HCT116 (cell line): ENCODE measurements around the gene NSF. TPM values are rescaled to one million over a fixed set of nuclear protein-coding genes. Genes with fewer than 3 reads are reported as not detected.
"Not testable (repeated sequence)": the region's sequence is repeated elsewhere in the genome, so short reads cannot be mapped to it uniquely, and the experiment has no call there.

Experiments used
- ATAC-seq: fragments of 200-7000 bp; cut with Tn5 transposase; 2 replicates; pipeline ENCODE4 v1.9.1; 2020; ENCODE audit warnings: mild to moderate bottlenecking, moderate library complexity
- BruUV-seq: library from RNA; stranded (reverse); fragments of 400-500 nt; replicated peaks from 2 replicates; lab custom pipeline; 2021; lab: Mats Ljungman, UMichigan
- CTCF ChIA-PET: fragments of 300-600 bp; sonication (Branson Sonifier 250); formaldehyde crosslinking; loops from one replicate; lab custom pipeline; 2021; ENCODE audit warnings: antibody characterized with exemption; lab: Charles Lee
- POLR2A ChIA-PET: fragments of 300-600, 350-600 bp; sonication (Branson Sonifier 250); formaldehyde crosslinking; loops from one replicate; lab custom pipeline; 2021; ENCODE audit warnings: antibody characterized with exemption; lab: Charles Lee
- RAD21 ChIA-PET, 2 experiments: fragments of 300-600 bp; sonication (Branson Sonifier 250); formaldehyde crosslinking; loops; one replicate each; lab custom pipeline; 2023; ENCODE audit warnings: low total read pairs in 2 of 2; ENCODE audit not compliant: uncharacterized antibody in 2 of 2, unreplicated experiment in 2 of 2, low non-redundant PET in 1 of 2; lab: Charles Lee
- DNase-seq: peaks from one replicate; pipeline ENCODE4 v3.0.0-alpha.2; 2010; ENCODE audit warnings: low read depth, low spot score
- H2AFZ ChIP-seq: fragments of 200-600 bp; shearing (Covaris generic), sonication (generic); 2 replicates; pipeline ENCODE4 v1.6.1; 2017; ENCODE audit warnings: low read depth, mixed run types, mixed read lengths, antibody characterized with exemption, low read length; ENCODE audit not compliant: poor library complexity, severe bottlenecking
- H3K27ac ChIP-seq: 2 replicates; pipeline ENCODE4 v1.5.1; 2012; ENCODE audit warnings: low read depth, low read length
- H3K27me3 ChIP-seq: fragments of 200-600 bp; sonication (generic); 2 replicates; pipeline ENCODE4 v1.6.1; 2016; ENCODE audit warnings: mixed run types, low read length, mixed read lengths; ENCODE audit not compliant: insufficient read depth
- H3K36me3 ChIP-seq, 2 experiments: fragments of 200-500 bp in 1 of 2; fragments of 200-600 bp in 1 of 2; sonication (Bioruptor generic) in 1 of 2; sonication (generic) in 1 of 2; 2 replicates each; pipeline versions ENCODE4 v1.5.1 to v1.6.1; 2014 to 2016; ENCODE audit warnings: low read length in 2 of 2, inconsistent platforms in 1 of 2, mixed read lengths in 1 of 2, mixed run types in 1 of 2; ENCODE audit not compliant: insufficient read depth in 2 of 2, control insufficient read depth in 1 of 2
- H3K4me1 ChIP-seq, 2 experiments: fragments of 200-600 bp in 1 of 2; sonication (generic) in 1 of 2; 2 replicates each; pipeline versions ENCODE4 v1.5.1 to v1.6.1; 2012 to 2017; ENCODE audit warnings: low read length in 2 of 2, inconsistent platforms in 1 of 2, mild to moderate bottlenecking in 1 of 2, mixed read lengths in 1 of 2, mixed run types in 1 of 2, moderate library complexity in 1 of 2; ENCODE audit not compliant: insufficient read depth in 2 of 2, control insufficient read depth in 1 of 2
- H3K4me2 ChIP-seq: fragments of 200-600 bp; sonication (generic); 2 replicates; pipeline ENCODE4 v1.6.1; 2017; ENCODE audit warnings: mixed run types, low read length, mixed read lengths
- H3K4me3 ChIP-seq, 2 experiments: fragments of 200-600 bp in 1 of 2; sonication (generic) in 1 of 2; replicated peaks in 1 of 2; 2 replicates each; pipeline ENCODE4 v1.5.1; 2011 to 2016; ENCODE audit warnings: low read length in 2 of 2, control low read depth in 1 of 2, low read depth in 1 of 2, mild to moderate bottlenecking in 1 of 2, mixed read lengths in 1 of 2, mixed run types in 1 of 2
- H3K79me2 ChIP-seq: fragments of 200-600 bp; sonication (generic); 2 replicates; pipeline ENCODE4 v1.6.1; 2017; ENCODE audit warnings: mild to moderate bottlenecking, mixed run types, low read length, moderate library complexity, mixed read lengths; ENCODE audit not compliant: insufficient read depth
- H3K9ac ChIP-seq: fragments of 200-600 bp; sonication (generic); 2 replicates; pipeline ENCODE4 v1.6.1; 2016; ENCODE audit warnings: low read length, mixed read lengths
- H3K9me2 ChIP-seq: fragments of 200-600 bp; sonication (generic), shearing (Covaris generic); 2 replicates; pipeline ENCODE4 v1.6.1; 2017; ENCODE audit warnings: mixed run types, mild to moderate bottlenecking, moderate library complexity; ENCODE audit not compliant: insufficient read depth
- H3K9me3 ChIP-seq, 2 experiments: fragments of 200-500 bp in 1 of 2; fragments of 200-600 bp in 1 of 2; sonication (Bioruptor generic) in 1 of 2; sonication (generic) in 1 of 2; 2 replicates each; pipeline ENCODE4 v1.6.1; 2014 to 2017; ENCODE audit warnings: low read length in 2 of 2, mixed read lengths in 2 of 2, inconsistent platforms in 1 of 2, low read depth in 1 of 2, mild to moderate bottlenecking in 1 of 2, mixed run types in 1 of 2, moderate library complexity in 1 of 2; ENCODE audit not compliant: control insufficient read depth in 1 of 2, insufficient read depth in 1 of 2
- H4K20me1 ChIP-seq: fragments of 200-600 bp; sonication (generic), shearing (Covaris generic); 2 replicates; pipeline ENCODE4 v1.6.1; 2017; ENCODE audit warnings: mixed run types, mild to moderate bottlenecking, moderate library complexity; ENCODE audit not compliant: insufficient read depth
- intact Hi-C: fragments of 100-400 bp; cut with micrococcal nuclease; formaldehyde crosslinking; loops from 2 replicates; pipeline ENCODE4 v1.10.0; 2022
- total RNA-seq: library from RNA; stranded (reverse); gene quantifications from one replicate; pipeline ENCODE4 v1.2.1, GENCODE V29; 2021; ENCODE audit not compliant: unreplicated experiment

NSF gene
- total RNA-seq, 1 experiment from 2014 or later: 61.1 TPM

DNA sequence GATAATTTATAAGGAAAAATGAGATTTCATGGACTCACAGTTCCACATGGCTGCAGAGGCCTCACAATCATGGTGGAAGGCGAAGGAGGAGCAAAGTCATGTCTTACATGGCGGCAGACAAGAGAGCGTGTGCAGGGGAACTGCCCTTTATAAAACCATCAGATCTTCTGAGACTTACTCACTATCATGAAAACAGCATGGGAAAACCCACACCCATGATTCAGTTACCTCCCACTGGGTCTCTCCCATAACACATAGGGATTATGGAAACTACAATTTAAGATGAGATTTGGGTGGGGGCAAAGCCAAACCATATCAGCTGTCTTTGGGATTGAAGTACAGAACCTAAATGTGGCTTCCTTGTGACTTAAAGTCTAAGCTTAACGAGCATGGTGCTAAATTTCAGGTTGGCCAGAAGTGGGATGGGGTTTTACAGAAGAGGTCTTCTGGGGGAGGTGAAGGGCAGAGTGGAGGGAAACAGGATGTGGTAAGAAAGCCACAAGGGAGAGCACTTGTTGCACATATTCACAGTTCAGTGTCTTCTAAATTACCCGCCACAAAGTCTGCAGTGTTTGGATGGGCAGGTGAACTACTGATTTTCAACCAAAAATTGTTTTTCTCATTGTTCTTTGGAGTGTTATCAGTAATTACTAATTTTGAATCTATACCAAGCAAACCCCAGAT lies 38.4 kb downstream of the NSF start:
- CTCF ChIA-PET, H3K9me2 ChIP-seq, intact Hi-C loops, POLR2A ChIA-PET, DNase-seq, H3K4me2 ChIP-seq, H3K4me1 ChIP-seq, H3K27me3 ChIP-seq, H2AFZ ChIP-seq, H3K4me3 ChIP-seq, H3K27ac ChIP-seq, BruUV-seq, ATAC-seq, H4K20me1 ChIP-seq, H3K9me3 ChIP-seq, H3K79me2 ChIP-seq, H3K36me3 ChIP-seq, H3K9ac ChIP-seq, RAD21 ChIA-PET: not testable (repeated sequence)

DNA sequence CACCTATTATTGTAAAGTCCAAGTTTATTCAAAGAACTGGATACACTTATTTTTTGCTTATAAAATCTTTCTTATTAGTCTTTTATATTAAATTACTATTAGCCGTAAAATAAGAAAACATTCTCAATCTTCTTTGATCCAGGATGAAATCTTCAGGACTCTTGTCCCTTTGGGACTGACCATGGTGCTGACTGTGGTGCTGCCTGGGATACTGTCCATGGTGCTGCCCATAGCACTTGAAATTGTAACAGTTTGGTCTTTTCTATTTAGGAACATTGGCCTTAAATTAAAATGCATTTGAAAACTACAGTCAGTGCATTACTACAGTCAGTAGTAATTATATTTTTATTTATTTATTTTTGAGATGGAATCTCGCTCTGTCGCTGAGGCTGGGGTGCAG lies 41.7 kb downstream of the NSF start:
- H3K4me3 ChIP-seq, ATAC-seq, DNase-seq, BruUV-seq, H4K20me1 ChIP-seq, POLR2A ChIA-PET, H3K79me2 ChIP-seq, H3K4me2 ChIP-seq, H3K4me1 ChIP-seq, H3K9me3 ChIP-seq, H3K36me3 ChIP-seq, H3K9me2 ChIP-seq, intact Hi-C loops, H3K27me3 ChIP-seq, CTCF ChIA-PET, RAD21 ChIA-PET, H2AFZ ChIP-seq, H3K27ac ChIP-seq, H3K9ac ChIP-seq: not testable (repeated sequence)

DNA sequence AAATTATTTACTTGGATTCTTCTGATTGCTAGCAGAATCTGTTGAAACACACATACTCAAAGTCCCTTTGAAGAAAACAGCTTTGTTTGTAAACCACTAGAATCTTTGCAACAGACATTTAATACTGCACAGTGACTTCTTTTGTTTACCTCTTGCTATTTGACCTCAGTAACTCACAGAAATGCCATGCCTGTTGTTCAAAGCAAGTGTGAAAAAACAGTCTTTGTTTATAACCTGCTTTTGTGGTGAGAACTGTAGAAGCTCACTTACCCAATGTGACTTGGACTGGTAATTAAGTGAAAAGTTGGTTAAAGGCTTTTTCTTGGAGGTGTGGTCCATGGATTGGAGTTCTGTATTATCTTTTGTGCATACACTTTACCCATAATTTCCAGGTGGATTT lies 44.4 kb downstream of the NSF start:
- H3K27ac ChIP-seq, H4K20me1 ChIP-seq, intact Hi-C loops, POLR2A ChIA-PET, H2AFZ ChIP-seq, ATAC-seq, H3K4me3 ChIP-seq, H3K4me1 ChIP-seq, CTCF ChIA-PET, H3K9me2 ChIP-seq, H3K4me2 ChIP-seq, BruUV-seq, H3K36me3 ChIP-seq, H3K79me2 ChIP-seq, H3K9me3 ChIP-seq, H3K27me3 ChIP-seq, H3K9ac ChIP-seq, DNase-seq, RAD21 ChIA-PET: not testable (repeated sequence)
